ENCODE data around the gene FGFR1OP2.

GRCh38 chr12:26961803-26962202, 23.5 kb downstream of the FGFR1OP2 start:
- TF ChIP-seq POLR2AphosphoS5 (IDR thresholded peaks at IDR 0.05; ENCODE audit: low read depth, low read length): no peak
- no peak for TF ChIP-seq POLR2A (IDR thresholded peaks at IDR 0.05; ENCODE audit: low read depth, low read length)
- no peak for TF ChIP-seq TAF1 (IDR thresholded peaks at IDR 0.05; ENCODE audit: borderline replicate concordance, low read depth, low read length)
